CD4-positive, alpha-beta T cell (primary cell): Measurements from ENCODE around the gene PNMA6E. TPM values are rescaled to one million over a fixed set of nuclear protein-coding genes. Genes with fewer than 3 reads are reported as not detected.

Experiments used
- ATAC-seq: fragments of 200-7000 bp; cut with Tn5 transposase; one replicate; pipeline ENCODE4 v1.10.0; 2022; ENCODE audit warnings: mild to moderate bottlenecking; ENCODE audit not compliant: poor library complexity
- CTCF ChIA-PET: fragments of 350-600 bp; sonication (Branson Sonifier 250); formaldehyde crosslinking; loops from one replicate; lab custom pipeline; 2021; ENCODE audit warnings: antibody characterized with exemption, inconsistent platforms; lab: Charles Lee
- POLR2A ChIA-PET: fragments of 350-600 bp; sonication (Branson Sonifier 250); formaldehyde crosslinking; loops from one replicate; lab custom pipeline; 2021; ENCODE audit warnings: antibody characterized with exemption, inconsistent platforms; lab: Charles Lee
- DNase-seq, 14 experiments: peaks; one replicate each; pipeline ENCODE4 v3.0.0-alpha.2; 2013 to 2020; ENCODE audit warnings: mixed read lengths in 2 of 14
- H3K27ac ChIP-seq, 2 donors: one replicate each; pipeline versions ENCODE4 v1.5.1 to v1.7.0; 2013; ENCODE audit warnings: low read length in 2 of 2, low read depth in 1 of 2, mild to moderate bottlenecking in 1 of 2
- H3K27me3 ChIP-seq, 2 experiments: 1 replicate in 1 of 2; 2 replicates in 1 of 2; pipeline versions ENCODE4 v1.6.1 to v1.7.0; 2013; ENCODE audit warnings: low read length in 2 of 2, control low read depth in 1 of 2, mild to moderate bottlenecking in 1 of 2, moderate library complexity in 1 of 2; ENCODE audit not compliant: insufficient read depth in 2 of 2, control insufficient read depth in 1 of 2
- H3K36me3 ChIP-seq: one replicate; pipeline ENCODE4 v1.6.1; 2013; ENCODE audit warnings: low read length, control low read depth; ENCODE audit not compliant: insufficient read depth
- H3K4me1 ChIP-seq: one replicate; pipeline ENCODE4 v1.6.1; 2013; ENCODE audit warnings: low read length, control low read depth; ENCODE audit not compliant: insufficient read depth
- H3K4me3 ChIP-seq: one replicate; pipeline ENCODE4 v1.5.1; 2013; ENCODE audit warnings: mild to moderate bottlenecking, low read length, moderate library complexity
- H3K9me3 ChIP-seq, 2 experiments: 1 replicate in 1 of 2; 2 replicates in 1 of 2; pipeline versions ENCODE4 v1.6.1 to v1.7.0; 2013; ENCODE audit warnings: low read length in 2 of 2, mild to moderate bottlenecking in 2 of 2, control low read depth in 1 of 2, moderate library complexity in 1 of 2; ENCODE audit not compliant: control insufficient read depth in 1 of 2, insufficient read depth in 1 of 2
- H3K27ac Mint-ChIP-seq: one replicate; pipeline ENCODE4 v1.8.0; 2020; ENCODE audit warnings: mixed read lengths
- H3K27me3 Mint-ChIP-seq: one replicate; pipeline ENCODE4 v1.8.0; 2021; ENCODE audit warnings: mixed read lengths
- H3K36me3 Mint-ChIP-seq: one replicate; pipeline ENCODE4 v1.8.0; 2021; ENCODE audit warnings: low read depth, mixed read lengths
- H3K4me1 Mint-ChIP-seq: one replicate; pipeline ENCODE4 v1.8.0; 2021; ENCODE audit warnings: low read depth, mixed read lengths
- H3K4me3 Mint-ChIP-seq: one replicate; pipeline ENCODE4 v1.8.0; 2020; ENCODE audit warnings: mild to moderate bottlenecking, mixed read lengths
- H3K9me3 Mint-ChIP-seq: one replicate; pipeline ENCODE4 v1.8.0; 2020; ENCODE audit warnings: mixed read lengths
- CTCF ChIP-seq: fragments of 200-600 bp; IDR thresholded peaks from one replicate; pipeline ENCODE4 v1.8.0; 2022; ENCODE audit warnings: antibody characterized with exemption, mild to moderate bottlenecking
- intact Hi-C, 2 experiments: fragments of 100-400 bp; cut with DNase I in 1 of 2; cut with micrococcal nuclease in 1 of 2; formaldehyde crosslinking; loops; one replicate each; pipeline versions ENCODE4 v1.15.1 to v1.9.0; 2023 to 2025; cut with DNase I, micrococcal nuclease
- total RNA-seq, 174 experiments: library from RNA in 2 of 174; stranded (reverse) in 2 of 174; gene quantifications; one replicate each; pipeline ENCODE4 v1.2.3 and lab custom pipeline; 2021 to 2026

PNMA6E gene
- total RNA-seq, 2 experiments from 2014 or later = not detected

- Mint-ChIP-seq H3K27me3 (no peaks in the 10 kb centered on the region), H3K36me3 (no peaks in the 10 kb centered on the region), H3K4me3 (no peak overlapping the region), H3K9me3 (no peaks in the 10 kb centered on the region), H3K27ac (no peak overlapping the region), H3K4me1 (no peaks in the 10 kb centered on the region)
- no peaks in the 10 kb centered on the region for H3K36me3 ChIP-seq
- no peaks in the 10 kb centered on the region for H3K27me3 ChIP-seq
- no peak overlapping the region for H3K27ac ChIP-seq
- H3K4me3 ChIP-seq = no peak overlapping the region
- no peak for TF ChIP-seq CTCF
- H3K4me1 ChIP-seq = peaks cover 7% of the 10 kb centered on the region
- intact Hi-C loops = no loop called here
- ChIA-PET POLR2A (no interaction called here), CTCF (no interaction called here)
- no peak for ATAC-seq
- H3K9me3 ChIP-seq = no peaks in the 10 kb centered on the region
- DNase-seq = no peak
Observed at GRCh38 chrX:153396320-153397195, 4.6 kb downstream of the PNMA6E start.

- no peaks in the 10 kb centered on the region for H3K27me3 Mint-ChIP-seq
- CTCF ChIA-PET = no interaction called here
- H3K4me1 Mint-ChIP-seq = no peaks in the 10 kb centered on the region
- no peak overlapping the region for H3K4me3 Mint-ChIP-seq
- POLR2A ChIA-PET = no interaction called here
- H3K36me3 Mint-ChIP-seq = no peaks in the 10 kb centered on the region
- no peaks in the 10 kb centered on the region for H3K36me3 ChIP-seq
- H3K9me3 Mint-ChIP-seq = no peaks in the 10 kb centered on the region
- peaks cover 7% of the 10 kb centered on the region for H3K4me1 ChIP-seq
- DNase-seq (no peak), ATAC-seq (no peak)
- no peak for TF ChIP-seq CTCF
- H3K27ac Mint-ChIP-seq = no peak overlapping the region
- intact Hi-C loops = no loop called here
- H3K27me3 ChIP-seq = no peaks in the 10 kb centered on the region
- H3K27ac ChIP-seq = no peak overlapping the region
- H3K9me3 ChIP-seq = no peaks in the 10 kb centered on the region
- no peak overlapping the region for H3K4me3 ChIP-seq
Observed at GRCh38 chrX:153395613-153396319, 5.4 kb downstream of the PNMA6E start.

- no peak for TF ChIP-seq CTCF
- no peak overlapping the region for H3K27ac Mint-ChIP-seq
- intact Hi-C loops = no loop called here
- ATAC-seq = no peak
- DNase-seq = no peak
- ChIA-PET CTCF (no interaction called here), POLR2A (no interaction called here)
- Histone ChIP-seq H3K27ac (no peak overlapping the region), H3K4me3 (no peak overlapping the region), H3K4me1 (peaks cover 7% of the 10 kb centered on the region), H3K9me3 (no peaks in the 10 kb centered on the region), H3K27me3 (no peaks in the 10 kb centered on the region), H3K36me3 (no peaks in the 10 kb centered on the region)
- H3K4me3 Mint-ChIP-seq = no peak overlapping the region
- H3K27me3 Mint-ChIP-seq = no peaks in the 10 kb centered on the region
- no peaks in the 10 kb centered on the region for H3K4me1 Mint-ChIP-seq
- H3K9me3 Mint-ChIP-seq = no peaks in the 10 kb centered on the region
- H3K36me3 Mint-ChIP-seq = no peaks in the 10 kb centered on the region
Observed at GRCh38 chrX:153394612-153395011, 6.5 kb downstream of the PNMA6E start.
